HG02870 (cell line): ENCODE measurements around the gene KRT39.

Experiments
- ATAC-seq: cut with Tn5 transposase; IDR thresholded peaks from one replicate; pipeline ENCODE4 v1.9.1; 2021; ENCODE audit warnings: mild to moderate bottlenecking, moderate library complexity; ENCODE audit not compliant: unreplicated experiment

The KRT39 gene

GRCh38 chr17:40981115-40981514 is 14.4 kb upstream of the KRT39 start:
- ATAC-seq = no peak

- no peak for ATAC-seq
These were observed 13.8 kb upstream of the KRT39 start for GRCh38 chr17:40980596-40980995.

GRCh38 chr17:40980117-40980516 is 13.4 kb upstream of the KRT39 start:
- no peak for ATAC-seq

DNA sequence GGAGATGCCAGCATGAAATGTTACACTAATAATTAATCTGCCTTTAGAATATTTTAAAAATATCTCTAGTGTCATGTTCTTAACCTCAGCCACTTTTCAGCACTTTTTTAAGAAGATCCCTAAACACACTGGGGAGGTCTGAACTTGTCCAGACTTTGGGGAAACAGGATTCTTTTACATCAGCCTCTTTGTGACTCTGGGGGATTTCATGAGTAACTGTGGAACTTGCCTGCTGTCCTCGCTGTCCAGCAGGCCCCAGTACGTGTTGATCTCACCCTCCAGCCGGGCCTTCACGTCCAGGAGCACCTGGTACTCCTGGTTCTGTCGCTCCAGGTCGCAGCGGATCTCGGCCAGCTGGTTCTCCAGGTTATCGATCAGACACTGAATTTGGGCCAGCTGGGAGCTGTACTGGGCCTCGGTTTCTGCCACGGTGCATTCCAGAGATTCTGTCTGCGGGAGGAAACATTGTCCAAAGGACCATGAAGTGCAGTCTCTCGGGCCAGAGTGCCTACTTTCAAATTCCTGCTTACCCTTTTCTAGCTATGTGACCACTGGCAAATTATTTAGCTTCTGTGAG is 11.9 kb upstream of the KRT39 start:
- no peak for ATAC-seq

- no peak for ATAC-seq
These were observed 8.8 kb upstream of the KRT39 start for GRCh38 chr17:40975516-40975915.

GRCh38 chr17:40974366-40974765 is 7.6 kb upstream of the KRT39 start:
- no peak for ATAC-seq

DNA sequence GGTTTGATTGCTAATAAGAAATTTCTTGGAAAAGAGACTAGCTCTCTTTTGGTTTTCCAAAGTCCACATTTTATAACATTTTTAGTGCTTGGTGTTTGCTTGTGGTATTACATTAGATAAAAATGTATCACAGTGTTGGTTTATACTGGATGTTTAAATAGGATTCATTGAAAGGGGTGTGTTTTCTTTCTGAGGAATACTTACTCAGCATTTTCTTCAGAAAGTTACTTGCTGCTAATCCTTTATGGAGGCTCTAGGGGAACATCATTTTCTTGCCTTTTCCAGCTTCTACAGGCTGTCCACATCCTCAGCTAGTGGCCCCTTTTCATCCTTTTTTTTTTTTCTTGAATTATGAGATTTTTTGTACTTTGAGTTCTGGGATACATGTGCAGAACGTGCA is 834 bp upstream of the KRT39 start:
- ATAC-seq = no peak

- ATAC-seq = no peak
These were observed 2.9 kb downstream of the KRT39 start for GRCh38 chr17:40963838-40964237.

DNA sequence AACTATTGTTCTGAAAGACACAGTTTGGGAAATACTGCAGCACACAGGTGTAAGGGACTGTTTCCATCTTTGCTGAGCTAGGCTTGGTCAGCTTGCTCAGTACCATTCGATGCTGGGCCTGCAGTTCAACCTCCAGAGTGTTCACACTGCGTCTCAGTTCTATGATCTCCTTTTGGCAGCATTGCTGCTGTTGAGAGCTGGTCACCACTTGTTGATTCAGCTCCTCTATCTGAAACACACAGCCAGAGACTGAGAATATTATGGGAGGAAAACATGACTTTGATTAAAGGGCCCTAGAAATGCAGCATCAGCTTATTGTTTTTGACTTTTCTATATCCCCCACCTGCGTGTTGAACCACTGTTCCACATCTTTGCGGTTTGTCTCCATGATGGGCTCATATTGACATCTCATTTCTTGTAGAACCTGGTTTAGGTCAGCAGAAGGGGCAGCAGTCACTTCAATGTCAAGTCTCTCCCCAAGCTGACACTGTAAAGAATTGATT is 4.6 kb downstream of the KRT39 start:
- no peak for ATAC-seq

DNA sequence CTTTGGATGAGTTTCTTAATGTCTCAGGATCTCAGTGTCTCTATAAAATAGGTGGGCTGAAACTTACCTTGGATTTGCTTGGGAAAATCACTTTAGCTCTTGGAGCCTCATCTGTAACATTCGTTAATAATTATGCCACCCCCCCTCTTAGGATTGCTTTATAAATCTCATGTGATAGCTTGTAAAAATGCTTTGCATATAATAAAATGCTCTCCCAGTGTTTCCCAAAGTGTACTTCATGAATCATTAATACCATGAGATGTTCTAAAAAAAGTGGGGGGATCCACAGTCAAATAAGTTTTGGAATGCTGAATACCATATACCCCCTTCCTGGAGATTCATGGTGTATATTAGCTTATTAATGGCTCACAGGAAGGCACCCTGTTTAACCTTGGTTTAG is 5.2 kb downstream of the KRT39 start:
- no peak for ATAC-seq

GRCh38 chr17:40960144-40960543 is 6.6 kb downstream of the KRT39 start:
- no peak for ATAC-seq

- no peak for ATAC-seq
These were observed 8.4 kb downstream of the KRT39 start for GRCh38 chr17:40958086-40958953.

DNA sequence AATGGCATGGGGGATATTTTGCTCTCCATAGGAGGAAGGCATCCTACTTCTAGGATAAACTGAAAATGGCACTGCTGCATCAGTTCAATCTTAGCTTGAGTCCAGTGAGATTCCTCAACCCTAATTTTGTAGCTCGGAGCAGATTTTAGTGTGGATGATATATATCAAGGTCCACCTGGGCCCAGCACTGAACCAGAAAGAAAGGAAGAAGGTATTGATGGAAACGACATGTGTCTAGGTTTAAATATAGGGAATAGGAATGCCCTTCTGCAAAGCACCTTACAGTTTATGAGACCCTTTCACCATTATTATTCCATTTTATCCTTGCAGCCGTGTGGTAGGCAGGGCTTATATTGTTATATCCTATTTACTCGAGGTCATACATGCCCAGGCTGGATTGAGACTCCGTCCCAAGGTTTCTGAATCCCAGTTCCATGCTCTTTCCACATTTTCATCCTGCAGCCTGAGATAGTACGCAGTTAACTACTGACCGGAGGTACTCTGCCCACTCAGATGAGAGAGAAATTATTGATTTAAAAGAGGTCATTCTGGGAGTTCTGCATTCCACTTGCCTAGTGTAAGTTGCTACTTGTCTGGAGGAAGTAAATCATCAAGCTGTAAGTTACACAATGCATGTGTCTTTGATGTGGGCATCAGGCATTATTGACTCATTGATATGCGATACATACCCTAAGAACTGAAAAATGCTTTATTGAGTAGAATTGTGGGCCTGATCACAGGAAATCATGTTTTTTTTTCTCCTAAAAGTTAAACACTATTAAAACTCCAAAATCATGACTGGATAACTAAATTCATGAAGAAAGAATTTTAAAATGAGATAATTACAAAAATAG is 10.1 kb downstream of the KRT39 start:
- ATAC-seq = no peak

- no peak for ATAC-seq
These were observed 12.9 kb downstream of the KRT39 start for GRCh38 chr17:40953881-40954280.

- no peak for ATAC-seq
These were observed 14.1 kb downstream of the KRT39 start for GRCh38 chr17:40952661-40953060.

DNA sequence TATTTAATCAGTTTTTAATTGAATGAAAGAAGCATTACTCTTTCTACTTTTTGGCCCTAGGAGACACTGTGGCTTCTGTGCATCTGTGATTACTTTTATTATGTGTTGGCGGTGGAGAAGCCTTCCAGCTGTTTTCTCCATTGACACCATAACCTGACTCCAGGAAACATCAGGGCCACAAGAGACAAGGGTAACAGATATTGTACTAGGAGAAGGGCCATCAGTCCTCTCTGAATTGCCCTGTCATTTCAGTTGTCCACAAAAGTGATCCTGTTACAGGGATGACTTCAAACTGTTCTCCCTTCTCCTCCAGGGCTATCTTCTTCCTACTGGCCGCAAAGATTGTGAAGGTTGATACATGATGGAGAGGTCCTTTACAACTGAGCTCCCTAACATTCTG is 14.6 kb downstream of the KRT39 start:
- no peak for ATAC-seq

- ATAC-seq = no peak
These were observed 15.6 kb downstream of the KRT39 start for GRCh38 chr17:40951011-40951622.

DNA sequence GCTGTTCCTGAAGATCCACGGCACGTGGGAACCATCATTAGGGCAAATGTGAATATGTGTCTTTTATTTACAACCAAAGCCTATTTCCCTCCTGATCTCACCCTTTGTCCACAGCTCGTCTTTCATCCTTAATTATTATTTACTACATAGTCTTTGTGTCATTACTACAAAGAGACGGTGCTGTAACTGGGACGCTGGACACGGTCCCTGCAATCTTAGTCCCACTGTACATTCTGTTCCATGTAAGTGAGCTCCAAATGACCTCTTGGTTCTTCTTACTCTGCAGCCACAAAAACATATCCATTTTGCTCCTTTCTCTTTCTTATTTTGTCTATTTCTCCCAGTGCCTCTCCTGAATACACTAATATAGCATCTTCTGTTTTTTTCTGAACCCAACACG is 16.6 kb downstream of the KRT39 start:
- ATAC-seq = no peak

- no peak for ATAC-seq
These were observed 17.3 kb downstream of the KRT39 start for GRCh38 chr17:40949418-40949817.

GRCh38 chr17:40947929-40948328 is 18.8 kb downstream of the KRT39 start:
- ATAC-seq = no peak

GRCh38 chr17:40945414-40945813 is 21.3 kb downstream of the KRT39 start:
- no peak for ATAC-seq
